Epidermal melanocyte (primary cell): ENCODE measurements around the gene CCDC93.

ENCODE experiments used
- DNase-seq: peaks from one replicate; pipeline ENCODE4 v3.0.0; 2011; ENCODE audit warnings: low spot score; ENCODE audit not compliant: insufficient read length

Gene CCDC93

DNA sequence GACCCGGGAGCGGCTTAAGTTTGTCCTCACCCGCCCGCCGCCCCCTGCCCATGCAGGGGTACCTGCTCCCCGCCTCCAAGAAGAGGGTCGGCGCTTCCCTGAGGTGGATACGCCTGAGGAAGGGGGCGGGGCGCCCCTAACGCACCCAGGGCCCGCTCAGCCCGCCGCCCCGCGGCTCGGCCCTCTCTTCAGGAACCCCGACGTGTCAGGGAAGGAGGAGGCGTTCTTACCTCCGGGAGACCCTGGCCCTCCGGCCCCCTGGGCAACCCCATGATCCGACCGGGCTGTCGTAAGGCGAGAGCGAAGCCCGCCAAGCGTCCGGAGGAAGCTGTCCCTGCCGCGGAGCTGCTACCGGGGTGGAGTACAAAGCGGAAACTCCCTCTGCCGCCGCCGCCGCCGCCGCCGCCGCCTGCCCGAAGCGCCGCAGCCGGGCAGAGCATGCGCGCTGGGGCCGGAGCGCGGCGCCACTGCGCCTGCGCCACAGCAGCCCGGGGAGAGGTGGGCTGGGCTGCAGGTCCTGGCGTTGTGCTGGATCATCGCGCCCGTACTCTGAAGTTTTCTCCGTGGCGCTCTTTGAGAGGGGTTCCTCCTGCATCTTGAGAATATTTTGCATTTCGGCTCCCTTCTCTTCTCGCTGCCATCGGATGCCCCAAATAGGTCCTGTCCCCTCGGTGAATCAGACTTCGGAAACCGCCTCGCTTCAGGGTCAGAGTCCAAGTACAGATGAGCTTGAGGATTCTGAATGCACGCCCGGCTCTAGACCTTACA, at the start of gene CCDC93:
CCDC93 (minus strand) TSS at position 347 of the 768 bp plus-strand sequence; CDS start at position 272, 75 bp downstream.
- peak; percentile 98 for DNase-seq

GRCh38 chr2:118062669-118063068, 48.8 kb upstream of the CCDC93 start:
- DNase-seq: no peak

GRCh38 chr2:118062048-118062447, 48.2 kb upstream of the CCDC93 start:
- DNase-seq: no peak

DNA sequence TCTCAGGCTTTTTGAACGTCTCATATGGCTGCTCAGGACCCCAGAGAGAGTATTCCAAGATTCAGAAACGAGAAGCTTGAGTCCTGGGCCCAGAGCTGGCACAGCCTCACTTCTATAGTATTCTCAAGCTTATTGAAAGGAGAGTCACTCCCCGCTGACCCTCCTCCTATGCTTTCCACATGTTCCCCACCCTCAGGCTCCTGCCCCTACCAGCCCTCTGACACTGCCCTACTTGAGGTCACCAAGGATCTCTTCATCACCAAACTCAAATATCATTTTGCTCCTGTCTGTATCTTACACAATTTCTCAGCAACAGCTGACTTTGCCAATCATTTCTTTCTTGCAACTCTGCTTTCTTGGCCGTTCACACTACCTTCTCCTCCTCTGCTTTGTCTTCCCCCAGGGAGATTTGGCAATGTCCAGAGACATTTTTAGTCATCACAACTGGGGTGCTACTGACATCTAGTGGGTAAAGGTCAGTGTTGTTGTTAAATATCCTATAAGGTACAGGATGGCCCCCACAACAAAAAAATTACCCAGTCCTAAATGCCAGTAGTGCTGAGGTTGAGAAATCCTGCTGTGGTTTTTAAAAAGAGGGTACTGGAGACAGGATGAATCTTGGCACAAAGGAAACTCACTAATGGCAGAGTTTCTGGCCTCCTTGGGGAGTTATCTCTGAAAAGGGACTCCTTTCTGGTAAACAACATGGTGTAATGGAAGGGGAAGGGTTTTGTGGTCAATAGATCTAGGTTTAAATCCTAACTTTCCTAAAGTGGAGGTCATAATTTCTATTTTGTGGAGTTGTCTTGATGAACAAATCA, 47.5 kb upstream of the CCDC93 start:
- no peak for DNase-seq

GRCh38 chr2:118059919-118060478, 46.1 kb upstream of the CCDC93 start:
- no peak for DNase-seq

DNA sequence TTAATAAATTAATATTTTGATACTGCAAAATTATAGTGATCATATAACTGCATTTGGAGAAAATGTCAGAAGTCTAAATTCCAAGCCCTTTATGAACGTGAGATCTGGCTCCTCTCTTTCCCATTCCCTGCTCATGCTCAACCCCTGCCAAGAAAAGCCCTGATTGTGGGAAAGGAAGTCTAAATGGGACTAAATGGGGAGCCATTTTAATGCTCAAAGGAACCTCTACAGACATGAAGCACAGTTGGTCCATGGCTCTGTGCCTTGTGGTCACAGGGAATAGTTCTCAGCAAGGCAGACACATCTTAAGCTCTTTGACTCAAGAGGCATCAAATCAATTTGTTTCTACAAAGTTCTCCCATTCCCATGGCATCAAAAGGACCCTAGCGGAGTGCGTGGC, 45.1 kb upstream of the CCDC93 start:
- DNase-seq: no peak

GRCh38 chr2:118056801-118057200, 42.9 kb upstream of the CCDC93 start:
- DNase-seq: no peak

GRCh38 chr2:118056165-118056534, 42.3 kb upstream of the CCDC93 start:
- DNase-seq: no peak

DNA sequence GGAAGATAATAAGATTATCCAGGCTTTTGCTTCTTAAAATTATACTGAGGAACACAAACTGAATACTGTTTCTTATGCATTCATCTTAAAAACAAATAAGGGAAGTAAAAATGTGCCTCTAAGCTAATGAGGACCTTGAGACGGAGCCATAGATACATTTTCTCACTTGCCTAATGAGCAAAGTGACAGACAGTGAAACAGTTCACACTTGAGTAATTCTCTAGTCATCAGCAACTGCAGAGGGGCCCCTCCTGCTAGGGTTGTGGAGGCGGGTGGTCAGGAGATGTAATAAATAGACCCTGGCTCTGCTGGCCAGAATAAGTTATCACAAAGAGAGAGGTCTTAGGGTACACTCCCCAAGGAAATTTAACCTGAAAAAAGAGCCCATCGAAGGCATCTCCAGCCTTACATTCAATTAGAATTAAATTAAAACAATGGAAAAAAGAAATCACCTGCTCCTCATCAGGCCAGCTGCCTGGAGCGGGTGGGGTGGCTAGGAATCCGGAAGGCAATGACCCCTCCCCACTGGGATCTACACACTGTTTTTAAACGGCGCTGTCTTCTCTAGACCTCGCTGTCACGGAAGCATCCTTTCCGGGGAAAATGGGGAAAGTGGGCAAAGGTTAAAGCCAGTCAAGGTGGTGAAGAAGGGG, 41.8 kb upstream of the CCDC93 start:
- no peak for DNase-seq

DNA sequence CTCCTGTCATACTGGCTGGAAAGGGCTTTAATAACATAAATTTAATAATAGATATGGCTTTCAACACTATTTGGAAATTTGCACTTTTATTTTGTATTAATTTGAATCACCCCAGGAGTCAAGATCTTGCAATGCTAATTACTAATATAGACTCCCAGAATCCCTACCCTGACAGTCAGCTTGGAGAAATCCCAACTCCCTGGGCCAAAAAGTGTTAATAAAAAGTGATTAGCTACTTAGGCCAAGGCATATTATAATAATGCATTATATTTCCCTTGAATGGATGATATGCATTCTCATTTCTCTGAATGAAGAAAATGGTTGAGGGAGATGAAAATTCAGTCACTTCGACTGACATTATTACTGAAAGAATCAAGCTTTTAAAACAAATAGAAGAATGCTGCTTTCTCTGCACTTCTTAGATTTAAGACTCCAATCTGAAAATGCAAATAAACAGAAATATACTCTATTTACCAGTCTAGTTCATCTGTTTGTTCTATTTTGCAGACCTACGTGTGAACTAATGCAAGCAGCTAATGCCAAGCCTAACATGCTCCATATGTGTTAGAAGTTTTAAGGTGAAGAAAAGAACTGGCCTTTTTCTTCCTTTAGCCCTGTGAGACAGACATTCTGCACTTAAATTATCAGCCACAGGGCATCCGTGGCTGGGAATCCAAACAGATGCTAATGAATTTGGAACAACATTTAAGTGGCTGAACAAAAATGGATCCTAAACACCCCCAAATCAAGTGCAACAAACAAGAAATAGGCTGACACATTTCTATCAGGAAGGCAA, 40.5 kb upstream of the CCDC93 start:
- no peak for DNase-seq

DNA sequence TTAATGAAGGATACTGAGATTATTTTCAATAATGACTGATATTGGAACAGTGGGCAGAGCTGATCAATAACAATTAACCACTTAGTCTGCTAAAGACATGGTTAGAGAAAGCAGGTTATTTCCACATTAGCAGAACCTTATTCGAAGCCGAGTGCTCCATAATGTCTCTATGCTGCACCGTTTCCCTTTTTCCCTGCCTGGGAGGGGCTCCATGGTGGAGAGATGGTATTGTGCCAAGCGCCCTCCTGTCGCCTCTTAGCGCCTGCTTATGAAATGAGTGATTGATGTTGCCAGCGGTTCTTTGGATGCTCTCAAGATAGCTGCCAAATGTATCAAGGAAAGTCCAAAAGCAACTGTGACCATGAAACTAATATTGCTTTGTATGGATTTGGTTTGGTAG, 39.8 kb upstream of the CCDC93 start:
- no peak for DNase-seq

GRCh38 chr2:118052474-118052873, 38.6 kb upstream of the CCDC93 start:
- DNase-seq: no peak

DNA sequence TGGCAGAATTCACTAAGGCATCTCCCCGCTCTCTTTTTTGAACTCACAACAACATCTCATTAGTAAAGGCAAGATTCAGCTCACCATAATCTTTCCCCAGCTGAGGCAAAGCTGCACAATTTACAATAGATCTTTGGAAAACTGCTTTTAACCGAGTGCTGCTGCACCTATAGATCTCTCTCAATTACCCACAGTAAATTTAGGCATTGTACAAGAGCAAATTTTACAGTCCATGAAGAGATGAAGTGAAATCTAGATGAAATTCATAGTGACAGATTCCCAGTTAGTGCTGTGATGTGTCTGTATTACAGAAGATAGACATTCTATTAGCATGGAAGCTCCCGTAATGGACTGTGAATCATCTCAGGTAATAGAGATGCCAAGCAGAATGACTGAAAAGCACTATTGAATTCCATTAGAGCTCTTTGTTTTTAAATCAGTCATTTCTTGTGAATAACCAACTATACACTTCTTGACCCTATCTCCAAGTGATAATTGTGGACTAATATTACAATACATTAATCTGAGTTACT, 38.0 kb upstream of the CCDC93 start:
- no peak for DNase-seq

DNA sequence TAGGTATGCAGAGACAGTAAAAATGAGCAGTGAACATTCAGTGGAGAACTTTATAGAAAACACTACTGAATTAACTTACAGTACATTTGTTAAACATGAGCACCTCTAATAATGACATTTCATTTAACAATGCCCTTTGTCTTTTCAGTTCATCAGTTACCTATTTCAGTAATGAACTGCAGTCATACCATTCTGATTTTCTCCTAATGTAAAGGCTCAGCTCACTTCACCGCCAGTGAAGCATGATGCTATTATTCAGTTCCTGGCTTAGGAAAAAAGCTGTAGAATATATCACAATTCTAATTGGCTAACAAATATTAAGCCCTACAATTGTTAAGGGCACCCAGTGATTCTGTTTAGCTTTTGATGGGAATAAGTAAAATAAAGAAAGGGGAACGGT, 37.1 kb upstream of the CCDC93 start:
- DNase-seq: no peak

DNA sequence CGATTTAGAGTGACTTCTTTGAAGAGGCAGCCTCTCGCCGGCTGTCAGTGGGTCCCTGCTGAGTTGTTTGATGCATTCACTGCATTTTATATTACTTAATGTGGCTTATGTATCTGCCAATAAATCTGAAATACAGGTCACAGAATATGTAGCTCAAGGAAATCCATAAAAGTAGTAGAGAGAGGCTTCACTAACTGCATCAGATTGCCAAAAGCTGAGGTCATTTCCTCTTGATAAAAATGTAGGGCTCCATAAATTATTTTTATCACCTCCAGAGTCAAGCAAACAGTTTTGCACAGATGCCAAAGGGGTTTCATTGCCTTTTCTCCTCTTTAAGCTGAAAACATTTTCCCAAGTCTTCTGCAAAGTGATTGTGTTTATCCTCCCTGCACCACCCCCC, 36.5 kb upstream of the CCDC93 start:
- DNase-seq: no peak

- DNase-seq: no peak
Observed at GRCh38 chr2:118049816-118050140, 35.9 kb upstream of the CCDC93 start.

DNA sequence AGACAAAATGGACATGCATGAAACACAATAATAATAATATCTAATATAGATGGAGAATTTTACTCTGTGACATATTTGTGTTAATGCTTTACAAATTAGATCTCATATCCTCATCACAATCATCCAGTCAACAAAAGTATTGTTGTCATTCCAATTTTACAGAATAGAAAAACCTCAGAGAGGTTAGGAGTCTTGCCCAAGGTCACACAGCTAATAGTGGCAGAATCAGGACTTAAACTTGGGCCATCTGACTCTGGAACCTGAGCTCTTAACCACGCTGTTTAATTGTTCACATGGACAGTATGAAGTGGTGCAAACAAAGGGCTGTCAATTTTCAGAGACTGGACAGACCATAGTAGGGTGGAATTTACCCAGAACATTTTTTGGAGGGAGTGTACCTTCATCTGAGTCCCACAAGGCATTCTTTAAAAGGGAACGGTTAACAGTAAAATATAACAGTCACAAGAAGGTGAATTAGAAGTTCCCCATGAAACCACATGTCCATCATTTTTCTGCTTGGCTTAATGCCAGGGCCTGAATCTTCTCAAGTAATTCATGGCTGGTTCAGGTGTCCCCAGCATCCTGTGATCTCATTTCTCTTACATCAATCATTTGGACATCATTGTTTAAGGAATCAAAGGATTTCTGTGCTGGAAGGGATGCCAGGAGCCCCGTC, 35.4 kb upstream of the CCDC93 start:
- DNase-seq: no peak

DNA sequence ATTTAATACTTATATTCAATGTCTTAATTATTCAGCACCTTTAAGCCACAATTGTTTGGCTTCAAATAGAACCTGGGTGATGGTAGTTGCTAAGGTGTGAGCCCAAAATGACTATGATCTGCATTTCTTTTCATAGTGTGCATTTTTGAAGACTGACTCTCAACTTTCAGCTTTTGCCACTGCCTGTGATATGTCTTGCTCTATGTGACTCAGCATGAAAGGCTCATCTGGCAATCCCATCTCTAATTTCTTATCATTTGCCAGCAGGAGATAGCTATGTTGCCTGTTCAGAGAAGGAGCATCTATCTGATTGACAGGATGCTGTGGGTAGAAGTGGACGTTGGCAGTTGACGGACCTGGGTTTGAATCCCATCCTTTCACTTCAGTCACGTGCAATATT, 34.5 kb upstream of the CCDC93 start:
- DNase-seq: no peak

DNA sequence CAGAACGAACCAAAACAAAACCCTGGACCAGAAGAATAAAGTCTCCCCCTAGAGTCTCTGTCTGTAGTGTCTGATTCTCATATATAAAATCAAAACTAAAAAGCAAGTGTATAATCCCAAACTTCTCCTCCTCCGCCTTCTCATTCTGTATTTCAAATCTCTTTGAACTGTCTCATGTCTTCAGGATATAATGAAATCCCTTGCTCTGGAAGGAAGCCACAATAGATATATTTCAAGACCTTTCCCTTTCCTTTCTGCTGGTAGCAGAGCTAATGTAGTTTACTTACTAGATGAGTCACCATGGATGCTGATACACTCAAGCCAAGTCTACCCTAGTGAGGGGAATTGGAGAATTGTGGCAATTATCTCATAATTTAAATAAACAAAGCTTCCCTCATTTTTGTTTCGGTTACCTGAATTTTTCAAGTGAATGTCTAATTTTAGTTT, 33.5 kb upstream of the CCDC93 start:
- DNase-seq: no peak

DNA sequence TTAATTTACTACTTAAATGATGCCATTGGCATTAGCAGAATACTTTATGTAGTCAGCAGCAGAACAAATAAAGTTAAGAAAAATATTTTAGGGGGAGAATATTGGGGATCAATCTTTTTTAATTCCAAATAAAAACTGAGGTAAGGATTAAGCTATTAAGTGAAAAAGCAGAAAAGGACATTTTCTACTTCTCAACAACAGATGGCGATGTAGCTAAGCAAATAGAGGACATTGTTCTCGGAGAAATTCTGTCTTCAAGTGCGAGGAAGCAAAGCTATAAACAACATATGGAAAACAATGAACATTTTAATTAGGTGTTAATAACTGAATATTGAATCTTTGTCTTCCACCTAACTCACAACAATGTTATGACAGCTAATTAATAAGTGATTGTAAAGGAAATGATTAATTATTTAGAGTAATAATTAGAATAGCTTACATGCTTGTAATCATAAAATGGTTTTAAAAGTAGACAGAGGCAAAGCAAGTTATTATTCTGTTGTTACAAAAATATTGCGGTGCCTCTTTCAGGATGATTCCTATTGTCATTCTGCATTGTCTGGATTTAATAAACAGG, 32.9 kb upstream of the CCDC93 start:
- DNase-seq: no peak
